HCT116 (cell line): ENCODE measurements around the gene SGK1. TPM values are rescaled to one million over a fixed set of nuclear protein-coding genes. Genes with fewer than 3 reads are reported as not detected.

ENCODE experiments used
- ATAC-seq: fragments of 200-7000 bp; cut with Tn5 transposase; 2 replicates; pipeline ENCODE4 v1.9.1; 2020; ENCODE audit warnings: mild to moderate bottlenecking, moderate library complexity
- BruUV-seq: library from RNA; stranded (reverse); fragments of 400-500 nt; replicated peaks from 2 replicates; lab custom pipeline; 2021; lab: Mats Ljungman, UMichigan
- CTCF ChIA-PET: fragments of 300-600 bp; sonication (Branson Sonifier 250); formaldehyde crosslinking; loops from one replicate; lab custom pipeline; 2021; ENCODE audit warnings: antibody characterized with exemption; lab: Charles Lee
- POLR2A ChIA-PET: fragments of 300-600, 350-600 bp; sonication (Branson Sonifier 250); formaldehyde crosslinking; loops from one replicate; lab custom pipeline; 2021; ENCODE audit warnings: antibody characterized with exemption; lab: Charles Lee
- RAD21 ChIA-PET, 2 experiments: fragments of 300-600 bp; sonication (Branson Sonifier 250); formaldehyde crosslinking; loops; one replicate each; lab custom pipeline; 2023; ENCODE audit warnings: low total read pairs in 2 of 2; ENCODE audit not compliant: uncharacterized antibody in 2 of 2, unreplicated experiment in 2 of 2, low non-redundant PET in 1 of 2; lab: Charles Lee
- DNase-seq: peaks from one replicate; pipeline ENCODE4 v3.0.0-alpha.2; 2010; ENCODE audit warnings: low read depth, low spot score
- H2AFZ ChIP-seq: fragments of 200-600 bp; shearing (Covaris generic), sonication (generic); 2 replicates; pipeline ENCODE4 v1.6.1; 2017; ENCODE audit warnings: low read depth, mixed run types, mixed read lengths, antibody characterized with exemption, low read length; ENCODE audit not compliant: poor library complexity, severe bottlenecking
- H3K27ac ChIP-seq: 2 replicates; pipeline ENCODE4 v1.5.1; 2012; ENCODE audit warnings: low read depth, low read length
- H3K27me3 ChIP-seq: fragments of 200-600 bp; sonication (generic); 2 replicates; pipeline ENCODE4 v1.6.1; 2016; ENCODE audit warnings: mixed run types, low read length, mixed read lengths; ENCODE audit not compliant: insufficient read depth
- H3K36me3 ChIP-seq, 2 experiments: fragments of 200-500 bp in 1 of 2; fragments of 200-600 bp in 1 of 2; sonication (Bioruptor generic) in 1 of 2; sonication (generic) in 1 of 2; 2 replicates each; pipeline versions ENCODE4 v1.5.1 to v1.6.1; 2014 to 2016; ENCODE audit warnings: low read length in 2 of 2, inconsistent platforms in 1 of 2, mixed read lengths in 1 of 2, mixed run types in 1 of 2; ENCODE audit not compliant: insufficient read depth in 2 of 2, control insufficient read depth in 1 of 2
- H3K4me1 ChIP-seq, 2 experiments: fragments of 200-600 bp in 1 of 2; sonication (generic) in 1 of 2; 2 replicates each; pipeline versions ENCODE4 v1.5.1 to v1.6.1; 2012 to 2017; ENCODE audit warnings: low read length in 2 of 2, inconsistent platforms in 1 of 2, mild to moderate bottlenecking in 1 of 2, mixed read lengths in 1 of 2, mixed run types in 1 of 2, moderate library complexity in 1 of 2; ENCODE audit not compliant: insufficient read depth in 2 of 2, control insufficient read depth in 1 of 2
- H3K4me2 ChIP-seq: fragments of 200-600 bp; sonication (generic); 2 replicates; pipeline ENCODE4 v1.6.1; 2017; ENCODE audit warnings: mixed run types, low read length, mixed read lengths
- H3K4me3 ChIP-seq, 2 experiments: fragments of 200-600 bp in 1 of 2; sonication (generic) in 1 of 2; replicated peaks in 1 of 2; 2 replicates each; pipeline ENCODE4 v1.5.1; 2011 to 2016; ENCODE audit warnings: low read length in 2 of 2, control low read depth in 1 of 2, low read depth in 1 of 2, mild to moderate bottlenecking in 1 of 2, mixed read lengths in 1 of 2, mixed run types in 1 of 2
- H3K79me2 ChIP-seq: fragments of 200-600 bp; sonication (generic); 2 replicates; pipeline ENCODE4 v1.6.1; 2017; ENCODE audit warnings: mild to moderate bottlenecking, mixed run types, low read length, moderate library complexity, mixed read lengths; ENCODE audit not compliant: insufficient read depth
- H3K9ac ChIP-seq: fragments of 200-600 bp; sonication (generic); 2 replicates; pipeline ENCODE4 v1.6.1; 2016; ENCODE audit warnings: low read length, mixed read lengths
- H3K9me2 ChIP-seq: fragments of 200-600 bp; sonication (generic), shearing (Covaris generic); 2 replicates; pipeline ENCODE4 v1.6.1; 2017; ENCODE audit warnings: mixed run types, mild to moderate bottlenecking, moderate library complexity; ENCODE audit not compliant: insufficient read depth
- H3K9me3 ChIP-seq, 2 experiments: fragments of 200-500 bp in 1 of 2; fragments of 200-600 bp in 1 of 2; sonication (Bioruptor generic) in 1 of 2; sonication (generic) in 1 of 2; 2 replicates each; pipeline ENCODE4 v1.6.1; 2014 to 2017; ENCODE audit warnings: low read length in 2 of 2, mixed read lengths in 2 of 2, inconsistent platforms in 1 of 2, low read depth in 1 of 2, mild to moderate bottlenecking in 1 of 2, mixed run types in 1 of 2, moderate library complexity in 1 of 2; ENCODE audit not compliant: control insufficient read depth in 1 of 2, insufficient read depth in 1 of 2
- H4K20me1 ChIP-seq: fragments of 200-600 bp; sonication (generic), shearing (Covaris generic); 2 replicates; pipeline ENCODE4 v1.6.1; 2017; ENCODE audit warnings: mixed run types, mild to moderate bottlenecking, moderate library complexity; ENCODE audit not compliant: insufficient read depth
- CBX3 ChIP-seq: IDR thresholded peaks from 2 replicates; pipeline ENCODE4 v1.6.1; 2012; ENCODE audit warnings: low read depth
- CEBPB ChIP-seq: IDR thresholded peaks from 2 replicates; pipeline ENCODE4 v1.6.1; 2012; ENCODE audit warnings: low read depth
- EGR1 ChIP-seq: IDR thresholded peaks from 2 replicates; pipeline ENCODE4 v1.6.1; 2012; ENCODE audit warnings: low read depth
- ELF1 ChIP-seq: IDR thresholded peaks from 2 replicates; pipeline ENCODE4 v1.6.1; 2012; ENCODE audit warnings: low read depth, borderline replicate concordance
- EZH2 ChIP-seq: fragments of 200-600 bp; sonication (generic); IDR thresholded peaks from 2 replicates; pipeline ENCODE4 v1.6.1; 2017; ENCODE audit warnings: antibody characterized with exemption, mixed run types
- JUND ChIP-seq: IDR thresholded peaks from 2 replicates; pipeline ENCODE4 v1.6.1; 2012
- MAX ChIP-seq: IDR thresholded peaks from 2 replicates; pipeline ENCODE4 v1.6.1; 2012
- POLR2A ChIP-seq: IDR thresholded peaks from 2 replicates; pipeline ENCODE4 v1.7.0; 2011; ENCODE audit warnings: borderline replicate concordance; ENCODE audit not compliant: insufficient read depth, insufficient read length; ENCODE audit errors: extremely low read depth
- POLR2AphosphoS5 ChIP-seq: IDR thresholded peaks from 2 replicates; pipeline ENCODE4 v1.6.1; 2011; ENCODE audit warnings: mild to moderate bottlenecking, low read depth, low read length, moderate library complexity
- RAD21 ChIP-seq: IDR thresholded peaks from 2 replicates; pipeline ENCODE4 v1.6.1; 2012; ENCODE audit warnings: low read depth, mild to moderate bottlenecking
- SIN3A ChIP-seq: IDR thresholded peaks from 2 replicates; pipeline ENCODE4 v1.6.1; 2012; ENCODE audit warnings: low read depth
- SRF ChIP-seq: IDR thresholded peaks from 2 replicates; pipeline ENCODE4 v1.6.1; 2012; ENCODE audit warnings: low read depth
- YY1 ChIP-seq: IDR thresholded peaks from 2 replicates; pipeline ENCODE4 v1.6.1; 2011; ENCODE audit warnings: low read length, low read depth, moderate library complexity, mild to moderate bottlenecking; ENCODE audit not compliant: insufficient replicate concordance; ENCODE audit errors: extremely low read depth
- ZFX ChIP-seq: fragments of 450-650 bp; IDR thresholded peaks from 2 replicates; pipeline ENCODE4 v1.6.1; 2017
- ZNF274 ChIP-seq: fragments of 200-500 bp; sonication (Bioruptor generic); IDR thresholded peaks from 2 replicates; pipeline ENCODE4 v1.6.1; 2014; ENCODE audit warnings: mild to moderate bottlenecking, low read depth, low read length, inconsistent platforms
- intact Hi-C: fragments of 100-400 bp; cut with micrococcal nuclease; formaldehyde crosslinking; loops from 2 replicates; pipeline ENCODE4 v1.10.0; 2022
- total RNA-seq: library from RNA; stranded (reverse); gene quantifications from one replicate; pipeline ENCODE4 v1.2.1, GENCODE V29; 2021; ENCODE audit not compliant: unreplicated experiment
- TF ChIP-seq, protein P1 (sequence below), 3 experiments: fragments of 200-600 bp in 1 of 3; sonication (generic) in 1 of 3; IDR thresholded peaks in 2 of 3; conservative IDR thresholded peaks in 1 of 3; 2 replicates each; pipeline ENCODE4 v1.5.1; 2012 to 2017; ENCODE audit warnings: low read depth in 2 of 3, low read length in 2 of 3, antibody characterized with exemption in 1 of 3, borderline replicate concordance in 1 of 3, control low read depth in 1 of 3, mild to moderate bottlenecking in 1 of 3, mixed read lengths in 1 of 3, mixed run types in 1 of 3, moderate library complexity in 1 of 3; ENCODE audit not compliant: insufficient read depth in 1 of 3
- TF ChIP-seq, protein P2 (sequence below): IDR thresholded peaks from 2 replicates; pipeline ENCODE4 v1.6.1; 2012

Gene SGK1
- total RNA-seq, 1 experiment from 2014 or later: 4.5 TPM

DNA sequence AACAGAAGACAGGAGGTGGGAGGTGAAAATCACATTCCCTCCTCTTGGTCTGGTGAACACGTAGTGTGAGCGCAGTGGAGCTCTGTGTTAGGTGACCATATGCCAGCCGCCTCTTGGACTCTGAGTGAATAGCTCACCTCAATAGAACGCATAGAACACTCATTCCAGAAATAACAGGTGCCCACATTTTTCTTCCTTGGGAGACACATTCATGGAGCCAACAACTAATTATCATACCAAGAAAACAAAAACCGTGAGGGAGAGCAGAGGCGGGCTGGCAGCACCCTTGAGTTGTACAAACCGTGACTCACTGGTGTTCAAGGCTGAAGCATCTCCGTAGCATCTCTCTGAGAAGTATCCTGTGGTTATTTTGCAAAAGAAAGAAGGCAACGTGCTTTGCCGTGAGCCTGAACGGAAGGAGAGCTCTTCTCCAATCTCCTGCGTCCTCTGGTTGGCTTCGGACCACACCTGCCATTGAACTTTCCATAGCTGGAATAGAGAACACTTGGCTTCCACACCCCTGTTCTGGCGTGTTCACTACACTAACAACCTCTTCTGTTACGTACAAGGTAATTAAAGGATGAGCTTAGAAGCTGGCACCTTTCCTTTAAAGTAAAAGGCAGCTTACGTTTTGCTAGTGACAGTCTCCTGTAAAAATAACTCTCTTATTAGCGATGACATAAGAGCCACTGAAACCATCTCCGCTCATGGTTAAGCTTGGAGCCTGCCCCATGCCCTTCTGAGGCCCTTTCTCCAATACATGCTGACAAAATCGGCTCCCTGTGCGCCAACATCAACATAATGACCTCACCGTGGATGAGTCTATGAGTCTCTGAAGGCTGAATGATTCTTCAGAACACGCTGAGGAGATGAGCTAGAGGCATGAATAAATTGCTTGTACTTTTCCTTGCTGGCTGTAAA, 30.2 kb upstream of the SGK1 start:
- POLR2A ChIA-PET: no interaction called here
- no peak overlapping the region for H3K27ac ChIP-seq
- TF ChIP-seq POLR2AphosphoS5 (no peak), ZFX (no peak), YY1 (no peak), ELF1 (no peak), EZH2 (no peak), SIN3A (no peak), RAD21 (no peak), SRF (no peak), MAX (no peak), EGR1 (no peak), JUND (no peak), CBX3 (no peak), ZNF274 (no peak), CEBPB (no peak), POLR2A (no peak)
- TF ChIP-seq, protein P1, sequence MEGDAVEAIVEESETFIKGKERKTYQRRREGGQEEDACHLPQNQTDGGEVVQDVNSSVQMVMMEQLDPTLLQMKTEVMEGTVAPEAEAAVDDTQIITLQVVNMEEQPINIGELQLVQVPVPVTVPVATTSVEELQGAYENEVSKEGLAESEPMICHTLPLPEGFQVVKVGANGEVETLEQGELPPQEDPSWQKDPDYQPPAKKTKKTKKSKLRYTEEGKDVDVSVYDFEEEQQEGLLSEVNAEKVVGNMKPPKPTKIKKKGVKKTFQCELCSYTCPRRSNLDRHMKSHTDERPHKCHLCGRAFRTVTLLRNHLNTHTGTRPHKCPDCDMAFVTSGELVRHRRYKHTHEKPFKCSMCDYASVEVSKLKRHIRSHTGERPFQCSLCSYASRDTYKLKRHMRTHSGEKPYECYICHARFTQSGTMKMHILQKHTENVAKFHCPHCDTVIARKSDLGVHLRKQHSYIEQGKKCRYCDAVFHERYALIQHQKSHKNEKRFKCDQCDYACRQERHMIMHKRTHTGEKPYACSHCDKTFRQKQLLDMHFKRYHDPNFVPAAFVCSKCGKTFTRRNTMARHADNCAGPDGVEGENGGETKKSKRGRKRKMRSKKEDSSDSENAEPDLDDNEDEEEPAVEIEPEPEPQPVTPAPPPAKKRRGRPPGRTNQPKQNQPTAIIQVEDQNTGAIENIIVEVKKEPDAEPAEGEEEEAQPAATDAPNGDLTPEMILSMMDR (IDR thresholded peaks at IDR 0.05 in 2 of 3, conservative IDR thresholded peaks at IDR 0.05 in 1 of 3; ENCODE audit: borderline replicate concordance in 1 of 3, insufficient read depth in 1 of 3, low read depth in 2 of 3, low read length in 2 of 3): no peak
- TF ChIP-seq, protein P2, sequence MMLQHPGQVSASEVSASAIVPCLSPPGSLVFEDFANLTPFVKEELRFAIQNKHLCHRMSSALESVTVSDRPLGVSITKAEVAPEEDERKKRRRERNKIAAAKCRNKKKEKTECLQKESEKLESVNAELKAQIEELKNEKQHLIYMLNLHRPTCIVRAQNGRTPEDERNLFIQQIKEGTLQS: no peak
- TF ChIP-seq, all 23 proteins: peak for 0
- RAD21 ChIA-PET: no interaction called here
- no peaks in the 10 kb centered on the region for H3K36me3 ChIP-seq
- H3K4me3 ChIP-seq: no peak overlapping the region
- no peak overlapping the region for H2AFZ ChIP-seq
- H3K9ac ChIP-seq: no peak overlapping the region
- H3K79me2 ChIP-seq: no peaks in the 10 kb centered on the region
- CTCF ChIA-PET: no interaction called here
- H4K20me1 ChIP-seq: no peaks in the 10 kb centered on the region
- no peaks in the 10 kb centered on the region for H3K9me3 ChIP-seq
- BruUV-seq: no TSS peak
- no peak for DNase-seq
- no peak for ATAC-seq
- intact Hi-C loops: no loop called here
- no peaks in the 10 kb centered on the region for H3K4me1 ChIP-seq
- no peak overlapping the region for H3K4me2 ChIP-seq
- H3K9me2 ChIP-seq: no peaks in the 10 kb centered on the region
- H3K27me3 ChIP-seq: no peaks in the 10 kb centered on the region
